ENCODE results near the gene SULT1C2. TPM values are rescaled to one million over a fixed set of nuclear protein-coding genes. Genes with fewer than 3 reads are reported as not detected.
"Not testable (repeated sequence)": the region's sequence is repeated elsewhere in the genome, so short reads cannot be mapped to it uniquely, and the experiment has no call there.

Gene SULT1C2
- total RNA-seq, 2 donors from 2014 or later: 5.3 to 6.1 TPM

DNA sequence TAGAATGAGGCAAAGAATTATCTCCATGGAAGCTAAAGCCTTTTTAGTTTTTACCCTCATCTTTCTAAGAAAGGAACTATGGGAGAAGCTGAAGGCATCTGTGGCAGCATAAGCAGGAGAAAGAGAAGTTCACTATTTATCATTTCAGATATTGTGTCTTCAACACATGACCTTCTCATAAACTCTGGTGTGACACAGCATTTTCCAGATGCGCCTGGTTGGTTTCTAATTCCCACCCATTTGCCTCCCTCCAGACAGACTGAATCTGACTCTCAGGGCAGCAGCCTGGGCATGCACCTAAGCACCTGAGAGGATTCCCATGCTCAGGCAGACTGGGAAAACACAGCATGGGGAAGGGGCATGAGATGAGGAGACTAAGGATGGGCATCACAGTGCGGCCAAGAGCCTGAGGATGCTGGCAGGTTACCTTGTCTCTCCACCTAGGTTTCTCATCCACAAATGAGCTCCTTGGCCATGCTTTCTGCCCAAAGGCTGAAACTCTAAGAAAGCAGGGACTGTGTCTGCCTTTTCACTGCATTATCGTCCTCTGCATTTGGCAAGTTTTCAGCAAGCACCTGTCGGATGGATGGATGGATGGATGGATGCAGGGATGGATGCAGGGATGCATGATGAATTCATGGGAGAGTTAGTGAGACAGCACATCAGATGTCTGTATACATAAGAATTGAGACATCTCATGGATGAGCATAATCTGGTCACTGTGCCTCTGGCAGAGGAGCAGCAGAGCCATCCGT is 60.3 kb downstream of the SULT1C2 start:
- H3K4me1 ChIP-seq: no peaks in the 10 kb centered on the region
- H3K27ac ChIP-seq: no peak overlapping the region
- DNase-seq: no peak
- no peak overlapping the region for H3K4me3 ChIP-seq
- no peaks in the 10 kb centered on the region for H3K36me3 ChIP-seq
- no peaks in the 10 kb centered on the region for H3K9me3 ChIP-seq
- intact Hi-C loops (cut with DNase I): no loop called here
- TF ChIP-seq, protein P1, sequence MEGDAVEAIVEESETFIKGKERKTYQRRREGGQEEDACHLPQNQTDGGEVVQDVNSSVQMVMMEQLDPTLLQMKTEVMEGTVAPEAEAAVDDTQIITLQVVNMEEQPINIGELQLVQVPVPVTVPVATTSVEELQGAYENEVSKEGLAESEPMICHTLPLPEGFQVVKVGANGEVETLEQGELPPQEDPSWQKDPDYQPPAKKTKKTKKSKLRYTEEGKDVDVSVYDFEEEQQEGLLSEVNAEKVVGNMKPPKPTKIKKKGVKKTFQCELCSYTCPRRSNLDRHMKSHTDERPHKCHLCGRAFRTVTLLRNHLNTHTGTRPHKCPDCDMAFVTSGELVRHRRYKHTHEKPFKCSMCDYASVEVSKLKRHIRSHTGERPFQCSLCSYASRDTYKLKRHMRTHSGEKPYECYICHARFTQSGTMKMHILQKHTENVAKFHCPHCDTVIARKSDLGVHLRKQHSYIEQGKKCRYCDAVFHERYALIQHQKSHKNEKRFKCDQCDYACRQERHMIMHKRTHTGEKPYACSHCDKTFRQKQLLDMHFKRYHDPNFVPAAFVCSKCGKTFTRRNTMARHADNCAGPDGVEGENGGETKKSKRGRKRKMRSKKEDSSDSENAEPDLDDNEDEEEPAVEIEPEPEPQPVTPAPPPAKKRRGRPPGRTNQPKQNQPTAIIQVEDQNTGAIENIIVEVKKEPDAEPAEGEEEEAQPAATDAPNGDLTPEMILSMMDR (IDR thresholded peaks at IDR 0.05): no peak
- H3K9ac ChIP-seq (ENCODE audit: low read depth in 2 of 2, low read length in 2 of 2): no peak overlapping the region
- H3K27me3 ChIP-seq: no peaks in the 10 kb centered on the region

DNA sequence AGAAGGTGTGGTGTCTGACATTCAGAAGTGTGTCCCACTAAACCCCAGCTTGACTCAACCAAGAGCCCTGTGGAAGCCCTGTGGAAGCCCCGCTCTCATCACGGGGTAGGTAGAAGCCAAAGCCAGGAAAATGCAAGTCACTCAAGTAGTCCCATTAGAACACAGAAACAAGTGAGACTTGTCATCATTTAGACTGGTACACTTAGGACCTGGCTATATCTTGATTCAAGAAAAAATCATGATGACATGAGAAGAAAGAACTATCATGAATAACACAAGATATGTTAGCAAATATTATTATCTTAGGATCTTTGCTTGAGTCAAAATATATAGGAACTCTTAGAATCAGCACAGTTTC is 60.9 kb downstream of the SULT1C2 start:
- Histone ChIP-seq H3K9me3 (no peaks in the 10 kb centered on the region), H3K4me1 (no peaks in the 10 kb centered on the region), H3K4me3 (no peak overlapping the region), H3K27ac (no peak overlapping the region), H3K9ac (ENCODE audit: low read depth in 2 of 2, low read length in 2 of 2) (no peak overlapping the region), H3K27me3 (no peaks in the 10 kb centered on the region), H3K36me3 (no peaks in the 10 kb centered on the region)
- TF ChIP-seq, protein P1 (IDR thresholded peaks at IDR 0.05): no peak
- no peak for DNase-seq
- intact Hi-C loops (cut with DNase I): no loop called here

DNA sequence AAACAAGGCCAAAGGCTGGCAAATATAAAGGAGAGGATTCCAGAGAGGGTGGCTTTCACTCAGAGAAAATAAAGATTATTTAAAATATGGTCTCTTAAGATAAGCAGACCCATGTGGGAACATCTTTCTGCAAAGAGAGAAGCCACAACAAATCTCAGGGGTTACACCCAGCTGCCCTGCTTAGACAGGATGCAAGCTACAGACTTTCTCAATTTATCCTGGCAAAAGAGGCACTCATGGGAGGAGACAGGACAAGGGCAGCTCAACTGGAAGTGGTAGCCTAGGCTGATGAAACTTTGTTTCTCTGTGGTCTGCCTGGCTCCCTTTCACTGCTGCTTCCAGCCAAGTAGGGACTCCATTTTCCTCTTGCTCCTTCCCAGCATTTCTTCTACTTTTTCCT is 63.2 kb downstream of the SULT1C2 start:
- Histone ChIP-seq H3K36me3 (no peaks in the 10 kb centered on the region), H3K27ac (no peak overlapping the region), H3K9me3 (no peaks in the 10 kb centered on the region), H3K4me3 (no peak overlapping the region), H3K27me3 (no peaks in the 10 kb centered on the region), H3K9ac (ENCODE audit: low read depth in 2 of 2, low read length in 2 of 2) (no peak overlapping the region), H3K4me1 (no peaks in the 10 kb centered on the region)
- no peak for DNase-seq
- TF ChIP-seq, protein P1 (IDR thresholded peaks at IDR 0.05): no peak
- intact Hi-C loops (cut with DNase I): loop anchor here (5.0 kb wide), 1 partner anchor 230 kb away; no protein-coding TSS in a partner anchor

DNA sequence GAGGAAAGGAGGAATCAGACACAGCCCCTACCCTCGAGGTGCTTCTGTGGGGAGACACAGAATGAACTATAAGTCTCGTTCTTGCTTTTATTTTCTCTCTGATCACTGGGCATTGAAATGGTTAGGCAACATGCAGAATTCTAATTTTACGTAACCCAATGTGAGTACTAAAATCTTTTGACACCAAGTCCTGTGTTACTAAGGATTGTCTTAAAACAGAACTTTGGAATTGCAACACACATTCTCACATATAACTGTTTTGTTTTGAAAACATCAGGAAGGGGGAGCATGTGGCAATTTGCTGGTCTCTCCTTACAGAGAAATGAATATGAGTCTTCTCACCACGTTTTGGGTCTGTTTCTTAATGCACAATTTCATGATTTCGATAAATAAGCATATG is 65.4 kb downstream of the SULT1C2 start:
- TF ChIP-seq, protein P1 (IDR thresholded peaks at IDR 0.05): no peak
- Histone ChIP-seq H3K36me3 (no peaks in the 10 kb centered on the region), H3K4me1 (no peaks in the 10 kb centered on the region), H3K9me3 (no peaks in the 10 kb centered on the region), H3K4me3 (no peak overlapping the region), H3K9ac (ENCODE audit: low read depth in 2 of 2, low read length in 2 of 2) (no peak overlapping the region), H3K27me3 (no peaks in the 10 kb centered on the region), H3K27ac (no peak overlapping the region)
- intact Hi-C loops (cut with DNase I): loop anchor here (5.0 kb wide), 1 partner anchor 228 kb away; no protein-coding TSS in a partner anchor
- no peak for DNase-seq

GRCh38 chr2:108355906-108356734 is 67.4 kb downstream of the SULT1C2 start:
- DNase-seq: no peak
- Histone ChIP-seq H3K27ac (no peak overlapping the region), H3K27me3 (no peaks in the 10 kb centered on the region), H3K9me3 (no peaks in the 10 kb centered on the region), H3K4me3 (no peak overlapping the region), H3K9ac (ENCODE audit: low read depth in 2 of 2, low read length in 2 of 2) (no peak overlapping the region), H3K36me3 (no peaks in the 10 kb centered on the region), H3K4me1 (no peaks in the 10 kb centered on the region)
- TF ChIP-seq, protein P1 (IDR thresholded peaks at IDR 0.05): no peak
- intact Hi-C loops (cut with DNase I): no loop called here

DNA sequence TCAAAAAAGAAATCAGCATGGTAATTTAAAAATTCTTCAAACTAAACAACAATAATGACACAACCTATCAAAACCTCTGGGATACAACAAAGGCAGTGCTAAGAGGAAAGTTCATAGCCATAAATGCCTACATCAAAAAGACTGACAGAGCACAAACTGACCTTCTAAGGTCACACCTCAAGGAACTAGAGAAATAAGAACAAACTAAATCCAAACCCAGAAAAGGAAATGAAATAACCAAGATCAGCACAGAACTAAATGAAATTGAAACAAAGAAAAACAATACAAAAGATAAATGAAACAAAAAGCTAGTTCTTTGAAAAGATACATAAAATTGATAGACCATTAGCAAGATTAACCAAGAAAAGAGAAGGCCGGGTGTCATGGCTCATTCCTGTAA is 70.6 kb downstream of the SULT1C2 start:
- H3K4me3 ChIP-seq; H3K9me3 ChIP-seq; H3K36me3 ChIP-seq; intact Hi-C loops (cut with DNase I); H3K27me3 ChIP-seq; H3K4me1 ChIP-seq; H3K9ac ChIP-seq (ENCODE audit: low read depth in 2 of 2, low read length in 2 of 2); DNase-seq; H3K27ac ChIP-seq: not testable (repeated sequence)

All from colonic mucosa (tissue), 4 donors.